Measurements from ENCODE around the gene ZDHHC8. TPM values are rescaled to one million over a fixed set of nuclear protein-coding genes. Genes with fewer than 3 reads are reported as not detected.
A peak's percentile ranks its signal among the peaks of the same experiment; 100 is the strongest.

ZDHHC8 gene
- total RNA-seq, 1 donor from 2014 or later, result 42.4 TPM

DNA sequence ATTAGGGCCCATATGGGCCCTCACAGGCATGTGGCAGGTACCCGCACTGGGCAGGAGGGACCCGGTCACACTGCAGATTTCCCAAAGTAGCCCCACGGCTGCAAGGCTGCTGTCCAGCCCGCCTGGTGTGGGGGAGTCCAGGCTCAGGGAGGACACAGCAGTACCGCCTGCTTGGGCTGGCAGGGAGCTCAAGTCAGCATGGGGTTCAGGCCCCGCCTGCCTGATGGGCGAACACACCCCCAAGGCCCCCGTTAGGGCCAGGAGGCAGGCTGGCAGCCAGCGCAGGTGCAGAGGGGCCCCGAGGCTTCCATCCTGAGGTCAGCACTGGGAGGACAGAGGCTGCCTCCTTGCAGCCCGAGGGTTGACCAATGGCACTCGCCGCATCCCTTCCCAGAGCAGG is 5.5 kb downstream of the ZDHHC8 start:
- no peaks in the 10 kb centered on the region for H3K9me3 ChIP-seq (replicated peaks)
- no peaks in the 10 kb centered on the region for H3K27me3 ChIP-seq (ENCODE audit: low read depth)
- H3K36me3 ChIP-seq, result peaks cover 17% of the 10 kb centered on the region
- intact Hi-C loops (cut with micrococcal nuclease), result no loop called here
- DNase-seq, result no peak
- H3K27ac ChIP-seq (replicated peaks), result peak overlapping the region; percentile 81
- TF ChIP-seq, protein P1, sequence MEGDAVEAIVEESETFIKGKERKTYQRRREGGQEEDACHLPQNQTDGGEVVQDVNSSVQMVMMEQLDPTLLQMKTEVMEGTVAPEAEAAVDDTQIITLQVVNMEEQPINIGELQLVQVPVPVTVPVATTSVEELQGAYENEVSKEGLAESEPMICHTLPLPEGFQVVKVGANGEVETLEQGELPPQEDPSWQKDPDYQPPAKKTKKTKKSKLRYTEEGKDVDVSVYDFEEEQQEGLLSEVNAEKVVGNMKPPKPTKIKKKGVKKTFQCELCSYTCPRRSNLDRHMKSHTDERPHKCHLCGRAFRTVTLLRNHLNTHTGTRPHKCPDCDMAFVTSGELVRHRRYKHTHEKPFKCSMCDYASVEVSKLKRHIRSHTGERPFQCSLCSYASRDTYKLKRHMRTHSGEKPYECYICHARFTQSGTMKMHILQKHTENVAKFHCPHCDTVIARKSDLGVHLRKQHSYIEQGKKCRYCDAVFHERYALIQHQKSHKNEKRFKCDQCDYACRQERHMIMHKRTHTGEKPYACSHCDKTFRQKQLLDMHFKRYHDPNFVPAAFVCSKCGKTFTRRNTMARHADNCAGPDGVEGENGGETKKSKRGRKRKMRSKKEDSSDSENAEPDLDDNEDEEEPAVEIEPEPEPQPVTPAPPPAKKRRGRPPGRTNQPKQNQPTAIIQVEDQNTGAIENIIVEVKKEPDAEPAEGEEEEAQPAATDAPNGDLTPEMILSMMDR (IDR thresholded peaks at IDR 0.05; ENCODE audit: borderline replicate concordance), result no peak
- peak overlapping the region; percentile 44 for H3K4me3 ChIP-seq
- H3K4me1 ChIP-seq, result peaks cover 69% of the 10 kb centered on the region

DNA sequence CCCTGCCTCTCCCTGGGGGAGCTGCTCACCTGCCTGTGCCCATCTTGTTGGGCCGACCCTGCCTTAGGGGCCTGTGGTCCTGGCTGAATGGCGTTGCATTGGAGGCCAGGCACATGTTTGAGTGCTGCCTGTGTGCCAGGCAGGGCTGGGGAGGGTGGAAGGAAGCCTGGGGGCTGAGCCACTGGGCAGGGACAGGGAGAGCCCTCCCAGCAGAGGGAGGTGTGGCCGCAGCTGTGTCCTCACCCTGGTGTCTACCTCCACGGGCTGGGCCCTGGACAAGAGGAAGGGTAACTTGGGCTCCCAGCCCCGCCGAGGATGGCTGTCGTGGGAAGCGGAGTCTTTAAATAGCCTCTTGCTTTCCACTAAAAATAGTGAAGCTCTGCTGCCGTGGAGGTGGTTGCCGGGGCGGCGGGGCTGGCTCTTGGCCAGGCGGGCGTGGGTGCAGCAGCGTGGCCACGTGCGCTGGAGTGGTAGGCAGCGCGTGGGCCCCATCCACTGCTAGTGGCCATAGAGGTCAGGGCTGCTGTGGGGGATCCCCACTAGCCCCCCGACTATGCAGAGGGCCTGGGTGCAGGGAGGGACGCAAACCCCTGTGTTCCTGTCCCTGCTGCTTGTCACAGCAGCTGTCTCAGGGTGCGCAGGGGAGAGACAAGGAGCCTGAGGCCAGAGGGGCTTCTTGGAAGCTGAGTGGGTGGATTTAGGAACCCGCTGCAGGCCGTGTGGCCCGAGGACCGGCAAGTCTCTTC is 6.2 kb downstream of the ZDHHC8 start:
- H3K36me3 ChIP-seq, result peaks cover 17% of the 10 kb centered on the region
- peak overlapping the region; percentile 81 for H3K27ac ChIP-seq (replicated peaks)
- DNase-seq, result peak; percentile 60
- peak overlapping the region; percentile 44 for H3K4me3 ChIP-seq
- no peaks in the 10 kb centered on the region for H3K9me3 ChIP-seq (replicated peaks)
- peaks cover 61% of the 10 kb centered on the region for H3K4me1 ChIP-seq
- H3K27me3 ChIP-seq (ENCODE audit: low read depth), result no peaks in the 10 kb centered on the region
- intact Hi-C loops (cut with micrococcal nuclease), result no loop called here
- TF ChIP-seq, protein P1 (IDR thresholded peaks at IDR 0.05; ENCODE audit: borderline replicate concordance), result peak; percentile 9

DNA sequence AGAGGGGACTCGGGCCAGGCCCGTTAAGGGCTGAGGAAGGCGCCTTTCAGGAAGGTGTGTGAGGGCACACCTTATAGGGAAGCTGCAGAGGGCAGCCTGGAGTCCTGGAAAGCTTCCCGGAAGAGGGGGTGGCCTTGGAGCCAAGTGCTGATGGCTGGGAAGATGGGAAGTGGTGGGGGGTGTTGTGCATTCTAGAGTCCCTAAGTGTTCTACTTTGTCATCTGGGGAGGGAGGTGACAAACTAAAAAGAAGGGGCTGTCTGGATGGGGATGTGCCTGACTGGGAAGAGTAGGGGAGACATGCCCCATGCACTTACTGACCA is 6.8 kb downstream of the ZDHHC8 start:
- peak overlapping the region; percentile 81 for H3K27ac ChIP-seq (replicated peaks)
- H3K27me3 ChIP-seq (ENCODE audit: low read depth), result no peaks in the 10 kb centered on the region

DNA sequence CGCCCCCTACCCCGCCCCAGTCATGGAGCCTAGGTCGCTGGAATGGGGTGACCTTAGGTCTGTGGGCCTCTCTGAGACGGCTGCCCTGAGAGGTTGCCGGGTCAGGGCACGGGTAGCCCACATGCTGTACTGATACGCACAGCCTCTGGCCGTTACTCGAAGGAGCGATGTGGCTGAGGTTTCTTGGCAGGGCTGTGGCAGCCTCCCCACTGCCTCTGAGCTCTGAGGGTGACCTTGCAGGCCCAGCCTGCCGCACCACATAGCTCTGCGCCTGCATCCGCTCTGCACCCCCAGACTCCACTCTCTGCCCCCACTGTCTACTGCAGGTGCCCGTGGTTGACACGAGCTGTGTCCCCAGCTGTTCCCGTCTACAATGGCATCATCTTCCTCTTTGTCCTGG is 7.3 kb downstream of the ZDHHC8 start:
- TF ChIP-seq, protein P1 (IDR thresholded peaks at IDR 0.05; ENCODE audit: borderline replicate concordance), result no peak
- no peaks in the 10 kb centered on the region for H3K27me3 ChIP-seq (ENCODE audit: low read depth)
- peaks cover 24% of the 10 kb centered on the region for H3K36me3 ChIP-seq
- peaks cover 51% of the 10 kb centered on the region for H3K4me1 ChIP-seq
- H3K4me3 ChIP-seq, result no peak overlapping the region
- H3K9me3 ChIP-seq (replicated peaks), result no peaks in the 10 kb centered on the region
- H3K27ac ChIP-seq (replicated peaks), result peak overlapping the region; percentile 81
- no peak for DNase-seq
- intact Hi-C loops (cut with micrococcal nuclease), result no loop called here

More for the DNA sequence above, 6.8 kb downstream of the ZDHHC8 start:
- H3K4me3 ChIP-seq, result peak overlapping the region; percentile 44
- no peak for DNase-seq
- H3K36me3 ChIP-seq, result peaks cover 20% of the 10 kb centered on the region
- H3K9me3 ChIP-seq (replicated peaks), result no peaks in the 10 kb centered on the region
- H3K4me1 ChIP-seq, result peaks cover 56% of the 10 kb centered on the region
- TF ChIP-seq, protein P1 (IDR thresholded peaks at IDR 0.05; ENCODE audit: borderline replicate concordance), result no peak
- intact Hi-C loops (cut with micrococcal nuclease), result no loop called here

DNA sequence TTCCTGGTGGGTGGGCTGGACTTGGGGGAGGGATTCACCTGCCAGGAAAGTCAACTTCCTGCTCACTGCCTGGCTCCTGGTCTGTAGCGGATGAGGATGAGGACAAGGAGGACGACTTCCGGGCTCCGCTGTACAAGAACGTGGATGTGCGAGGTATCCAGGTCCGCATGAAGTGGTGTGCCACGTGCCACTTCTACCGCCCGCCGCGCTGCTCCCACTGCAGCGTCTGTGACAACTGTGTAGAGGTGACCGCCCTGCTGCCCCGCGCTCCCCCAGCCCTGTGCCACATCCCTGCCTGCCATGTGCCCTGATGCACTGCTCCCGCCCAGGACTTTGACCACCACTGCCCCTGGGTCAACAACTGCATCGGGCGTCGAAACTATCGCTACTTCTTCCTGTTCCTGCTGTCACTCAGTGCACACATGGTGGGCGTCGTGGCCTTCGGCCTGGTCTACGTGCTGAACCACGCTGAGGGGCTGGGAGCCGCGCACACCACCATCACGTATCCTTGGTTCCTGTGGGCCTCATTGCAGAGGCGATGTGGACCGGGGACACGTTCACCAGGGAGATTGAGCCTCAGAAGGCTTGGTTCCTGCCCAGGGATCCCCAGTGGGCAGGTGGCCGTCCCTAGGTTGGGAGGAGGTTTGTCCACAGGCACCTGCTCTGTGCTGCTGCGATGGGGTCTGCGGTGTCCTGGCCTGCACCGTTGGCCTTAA is 7.9 kb downstream of the ZDHHC8 start:
- Histone ChIP-seq H3K27me3 (ENCODE audit: low read depth) (no peaks in the 10 kb centered on the region), H3K9me3 (replicated peaks) (no peaks in the 10 kb centered on the region), H3K36me3 (peaks cover 29% of the 10 kb centered on the region), H3K27ac (replicated peaks) (peak overlapping the region; percentile 81), H3K4me3 (no peak overlapping the region), H3K4me1 (peaks cover 44% of the 10 kb centered on the region)
- TF ChIP-seq, protein P1 (IDR thresholded peaks at IDR 0.05; ENCODE audit: borderline replicate concordance), result no peak
- no peak for DNase-seq
- intact Hi-C loops (cut with micrococcal nuclease), result no loop called here

Data from left ventricle myocardium inferior (tissue), 1 donor.